ENCODE results near the gene IFT88.

DNA sequence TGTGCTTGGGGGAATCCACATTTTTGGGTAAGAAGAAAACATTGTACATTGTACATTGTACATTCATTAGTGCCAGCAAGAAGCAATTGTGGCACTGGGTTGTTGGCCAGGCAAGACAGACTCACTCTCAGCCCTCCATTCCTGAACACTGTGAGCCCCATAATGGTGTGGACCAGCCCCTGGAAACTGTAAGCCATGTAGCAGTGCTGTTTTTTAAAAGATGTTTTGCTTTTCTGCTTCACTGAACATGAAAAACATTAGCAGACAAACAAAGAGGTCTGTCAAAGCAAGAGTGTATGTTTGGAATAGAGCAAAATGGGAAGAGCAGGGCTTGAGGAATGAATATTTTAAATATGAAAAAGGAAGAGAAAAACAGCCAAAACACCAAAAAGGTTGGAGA lies 97.4 kb downstream of the IFT88 start:
- TF ChIP-seq, protein P1, sequence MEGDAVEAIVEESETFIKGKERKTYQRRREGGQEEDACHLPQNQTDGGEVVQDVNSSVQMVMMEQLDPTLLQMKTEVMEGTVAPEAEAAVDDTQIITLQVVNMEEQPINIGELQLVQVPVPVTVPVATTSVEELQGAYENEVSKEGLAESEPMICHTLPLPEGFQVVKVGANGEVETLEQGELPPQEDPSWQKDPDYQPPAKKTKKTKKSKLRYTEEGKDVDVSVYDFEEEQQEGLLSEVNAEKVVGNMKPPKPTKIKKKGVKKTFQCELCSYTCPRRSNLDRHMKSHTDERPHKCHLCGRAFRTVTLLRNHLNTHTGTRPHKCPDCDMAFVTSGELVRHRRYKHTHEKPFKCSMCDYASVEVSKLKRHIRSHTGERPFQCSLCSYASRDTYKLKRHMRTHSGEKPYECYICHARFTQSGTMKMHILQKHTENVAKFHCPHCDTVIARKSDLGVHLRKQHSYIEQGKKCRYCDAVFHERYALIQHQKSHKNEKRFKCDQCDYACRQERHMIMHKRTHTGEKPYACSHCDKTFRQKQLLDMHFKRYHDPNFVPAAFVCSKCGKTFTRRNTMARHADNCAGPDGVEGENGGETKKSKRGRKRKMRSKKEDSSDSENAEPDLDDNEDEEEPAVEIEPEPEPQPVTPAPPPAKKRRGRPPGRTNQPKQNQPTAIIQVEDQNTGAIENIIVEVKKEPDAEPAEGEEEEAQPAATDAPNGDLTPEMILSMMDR (IDR thresholded peaks at IDR 0.05; ENCODE audit: insufficient read depth, low read length, poor library complexity, severe bottlenecking): no peak
- TF ChIP-seq EZH2phosphoT487 (conservative IDR thresholded peaks at IDR 0.05; ENCODE audit: low read length): no peak

Data from SU-DHL-6 (cell line).